DMS114 treated with DMSO at 0.1 percent for 48 hours (cell line): ENCODE measurements around the gene TRAPPC12.
"Not testable (repeated sequence)": the region's sequence is repeated elsewhere in the genome, so short reads cannot be mapped to it uniquely, and the experiment has no call there.

Experiments used
- DNase-seq: peaks from one replicate; lab custom pipeline; 2025; ENCODE audit not compliant: unreplicated experiment; lab: John Stamatoyannopoulos, UW

Gene TRAPPC12

GRCh38 chr2:3368261-3368722 lies 11.2 kb upstream of the TRAPPC12 start:
- DNase-seq: no peak

DNA sequence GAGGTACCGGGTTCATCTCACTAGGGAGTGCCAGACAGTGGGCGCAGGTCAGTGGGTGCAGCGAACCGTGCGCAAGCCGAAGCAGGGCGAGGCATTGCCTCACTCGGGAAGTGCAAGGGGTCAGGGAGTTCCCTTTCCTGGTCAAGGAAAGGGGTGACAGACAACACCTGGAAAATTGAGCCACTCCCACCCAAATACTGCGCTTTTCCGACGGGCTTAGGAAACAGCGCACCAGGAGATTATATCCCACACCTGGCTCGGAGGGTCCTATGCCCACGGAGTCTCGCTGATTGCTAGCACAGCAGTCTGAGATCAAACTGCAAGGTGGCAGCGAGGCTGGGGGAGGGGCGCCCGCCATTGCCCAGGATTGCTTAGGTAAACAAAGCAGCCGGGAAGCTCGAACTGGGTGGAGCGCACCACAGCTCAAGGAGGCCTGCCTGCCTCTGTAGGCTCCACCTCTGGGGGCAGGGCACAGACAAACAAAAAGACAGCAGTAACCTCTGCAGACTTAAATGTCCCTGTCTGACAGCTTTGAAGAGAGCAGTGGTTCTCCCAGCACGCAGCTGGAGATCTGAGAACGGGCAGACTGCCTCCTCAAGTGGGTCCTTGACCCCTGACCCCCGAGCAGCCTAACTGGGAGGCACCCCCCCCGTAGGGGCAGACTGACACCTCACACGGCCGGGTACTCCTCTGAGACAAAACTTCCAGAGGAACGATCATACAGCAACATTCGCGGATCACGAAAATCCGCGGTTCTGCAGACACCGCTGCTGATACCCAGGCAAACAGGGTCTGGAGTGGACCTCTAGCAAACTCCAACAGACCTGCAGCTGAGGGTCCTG lies 9.9 kb upstream of the TRAPPC12 start:
- not testable (repeated sequence) for DNase-seq

DNA sequence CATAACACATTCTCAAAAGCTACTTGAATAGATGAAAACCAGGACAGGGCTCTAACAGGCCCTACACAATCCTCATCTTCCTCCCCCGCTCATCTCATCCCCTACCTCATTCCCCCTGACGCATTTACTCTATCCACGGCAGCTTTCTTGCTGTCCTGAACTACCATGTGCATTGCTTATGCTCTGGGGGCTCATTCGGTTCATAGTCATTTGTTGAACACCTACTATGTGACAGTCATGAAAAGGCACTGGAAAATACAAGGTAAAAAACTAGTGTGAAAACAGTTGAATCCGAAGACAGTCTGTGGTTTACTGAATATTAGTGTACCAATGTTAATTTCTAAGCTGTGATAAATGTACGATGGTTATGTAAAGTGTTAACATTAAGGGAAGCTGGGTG lies 2.7 kb upstream of the TRAPPC12 start:
- no peak for DNase-seq

GRCh38 chr2:3377279-3377611 lies 2.2 kb upstream of the TRAPPC12 start:
- peak; percentile 12 for DNase-seq

- peak; percentile 94 for DNase-seq
Measured at GRCh38 chr2:3377612-3378432, 1.7 kb upstream of the TRAPPC12 start, which contains the start of gene EIPR1. TSS of gene EIPR1 (minus strand) at chr2:3377818. CDS start at chr2:3377689, 129 bp downstream.

- DNase-seq: no peak
Measured at GRCh38 chr2:3379339-3379646, 201 bp upstream of the TRAPPC12 start.

- no peak for DNase-seq
Measured at GRCh38 chr2:3386448-3386958, 7.0 kb downstream of the TRAPPC12 start.

DNA sequence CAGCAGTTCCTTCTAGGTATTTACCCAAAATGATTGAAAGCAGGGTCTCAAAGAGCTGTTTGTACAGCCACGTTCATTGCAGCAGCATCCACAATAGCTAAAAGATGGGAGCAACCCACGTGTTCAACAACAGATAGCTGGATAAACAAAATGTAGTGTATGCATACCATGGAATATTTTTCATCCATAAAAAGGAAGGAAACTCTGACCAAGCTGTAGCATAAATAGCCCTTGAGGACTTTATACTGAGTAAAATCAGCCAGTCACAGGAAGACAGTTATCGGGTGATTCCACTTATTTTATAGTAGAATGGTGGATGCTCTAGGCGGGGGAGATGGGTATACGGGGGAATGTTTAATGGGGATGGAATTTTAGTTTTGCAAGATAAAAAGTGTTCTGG lies 7.5 kb downstream of the TRAPPC12 start:
- DNase-seq: no peak

DNA sequence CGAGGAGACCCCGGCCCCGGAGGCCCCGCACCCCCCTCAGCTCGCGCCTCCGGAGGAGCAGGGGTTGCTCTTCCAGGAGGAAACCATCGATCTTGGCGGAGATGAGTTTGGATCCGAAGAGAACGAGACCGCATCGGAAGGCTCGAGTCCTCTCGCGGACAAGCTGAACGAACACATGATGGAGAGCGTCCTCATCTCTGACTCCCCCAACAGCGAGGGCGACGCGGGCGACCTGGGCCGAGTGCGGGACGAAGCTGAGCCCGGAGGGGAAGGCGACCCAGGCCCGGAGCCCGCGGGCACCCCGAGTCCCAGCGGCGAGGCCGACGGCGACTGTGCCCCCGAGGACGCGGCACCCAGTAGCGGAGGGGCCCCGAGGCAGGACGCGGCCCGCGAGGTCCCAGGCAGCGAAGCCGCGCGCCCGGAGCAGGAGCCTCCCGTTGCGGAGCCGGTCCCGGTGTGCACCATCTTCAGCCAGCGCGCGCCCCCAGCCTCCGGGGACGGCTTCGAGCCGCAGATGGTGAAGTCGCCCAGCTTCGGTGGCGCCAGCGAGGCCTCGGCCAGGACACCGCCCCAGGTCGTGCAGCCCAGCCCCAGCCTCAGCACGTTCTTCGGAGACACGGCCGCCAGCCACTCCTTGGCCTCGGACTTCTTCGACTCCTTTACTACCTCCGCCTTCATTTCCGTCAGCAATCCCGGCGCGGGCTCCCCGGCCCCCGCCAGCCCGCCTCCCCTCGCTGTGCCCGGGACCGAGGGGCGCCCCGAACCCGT lies 8.3 kb downstream of the TRAPPC12 start:
- no peak for DNase-seq

DNA sequence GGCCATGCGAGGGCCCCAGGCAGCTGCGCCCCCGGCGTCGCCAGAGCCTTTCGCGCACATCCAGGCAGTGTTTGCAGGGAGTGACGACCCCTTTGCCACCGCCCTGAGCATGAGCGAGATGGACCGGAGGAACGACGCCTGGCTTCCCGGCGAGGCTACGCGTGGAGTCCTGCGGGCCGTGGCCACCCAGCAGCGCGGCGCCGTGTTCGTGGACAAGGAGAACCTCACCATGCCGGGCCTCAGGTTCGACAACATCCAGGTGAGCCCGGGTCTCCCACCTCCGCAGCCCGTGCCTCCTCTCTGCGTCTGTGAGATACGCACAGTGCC lies 8.9 kb downstream of the TRAPPC12 start:
- DNase-seq: no peak

- no peak for DNase-seq
Measured at GRCh38 chr2:3389193-3389592, 9.7 kb downstream of the TRAPPC12 start.

DNA sequence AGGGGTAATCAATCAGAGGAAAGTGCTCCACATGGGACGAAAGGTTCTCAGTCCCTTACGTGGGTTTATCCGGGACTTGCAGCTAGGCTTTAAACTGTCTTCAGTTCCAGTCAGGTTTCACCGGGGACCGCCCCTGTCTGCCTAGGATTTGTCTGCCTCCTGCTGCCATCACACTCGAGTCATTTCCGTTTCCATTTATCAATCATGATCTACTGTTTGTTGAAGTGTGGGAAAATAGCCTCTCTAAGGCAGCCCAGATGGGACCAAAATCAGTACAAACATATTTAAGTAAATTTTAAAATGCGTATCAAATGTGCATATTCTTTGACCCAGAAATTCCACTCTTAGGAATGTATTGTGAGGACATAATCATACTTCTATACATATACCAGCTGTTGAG lies 10.5 kb downstream of the TRAPPC12 start:
- no peak for DNase-seq

GRCh38 chr2:3392216-3392615 lies 12.7 kb downstream of the TRAPPC12 start:
- no peak for DNase-seq

GRCh38 chr2:3396920-3397559 lies 17.5 kb downstream of the TRAPPC12 start:
- DNase-seq: no peak

DNA sequence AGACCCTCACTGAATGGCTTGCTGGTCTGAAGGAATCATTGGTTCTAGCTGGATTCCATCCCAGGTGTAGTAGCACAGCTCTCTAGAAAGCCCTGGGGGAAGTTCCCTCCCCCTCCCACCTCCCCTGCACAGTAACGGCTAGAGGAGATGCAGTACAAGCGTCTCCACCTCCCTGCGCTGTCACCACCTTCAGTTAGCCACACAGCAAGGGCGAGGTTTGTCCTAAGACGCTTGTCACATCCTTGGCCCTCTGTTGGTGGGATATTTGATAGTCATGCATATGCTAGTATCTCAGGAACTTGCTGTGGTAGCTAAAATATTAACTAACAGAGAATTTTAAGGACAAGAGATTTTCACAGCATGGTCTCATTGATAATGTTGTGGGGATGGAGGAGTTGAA lies 19.4 kb downstream of the TRAPPC12 start:
- DNase-seq: no peak

- no peak for DNase-seq
Measured at GRCh38 chr2:3399381-3399780, 19.9 kb downstream of the TRAPPC12 start.

DNA sequence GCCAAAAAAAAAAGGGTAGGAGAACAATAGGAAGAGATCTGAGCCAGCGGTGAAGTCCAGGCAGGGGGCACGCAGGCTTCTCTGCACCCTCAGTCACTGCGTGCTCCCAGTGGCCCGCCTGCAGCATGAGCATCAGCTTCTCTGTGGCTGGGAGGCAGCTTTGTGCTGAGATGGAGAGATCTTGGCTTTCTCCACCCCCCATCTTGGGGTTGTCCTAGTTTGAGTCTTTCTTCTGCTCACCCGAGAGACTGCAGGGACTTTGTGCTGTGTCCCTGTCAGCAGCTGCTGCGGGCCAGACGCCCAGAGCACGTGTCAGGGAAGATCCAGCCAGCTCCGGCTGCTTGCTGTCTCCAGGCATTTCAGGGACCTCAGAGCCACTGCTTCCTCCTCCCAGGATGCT lies 20.3 kb downstream of the TRAPPC12 start:
- DNase-seq: no peak

DNA sequence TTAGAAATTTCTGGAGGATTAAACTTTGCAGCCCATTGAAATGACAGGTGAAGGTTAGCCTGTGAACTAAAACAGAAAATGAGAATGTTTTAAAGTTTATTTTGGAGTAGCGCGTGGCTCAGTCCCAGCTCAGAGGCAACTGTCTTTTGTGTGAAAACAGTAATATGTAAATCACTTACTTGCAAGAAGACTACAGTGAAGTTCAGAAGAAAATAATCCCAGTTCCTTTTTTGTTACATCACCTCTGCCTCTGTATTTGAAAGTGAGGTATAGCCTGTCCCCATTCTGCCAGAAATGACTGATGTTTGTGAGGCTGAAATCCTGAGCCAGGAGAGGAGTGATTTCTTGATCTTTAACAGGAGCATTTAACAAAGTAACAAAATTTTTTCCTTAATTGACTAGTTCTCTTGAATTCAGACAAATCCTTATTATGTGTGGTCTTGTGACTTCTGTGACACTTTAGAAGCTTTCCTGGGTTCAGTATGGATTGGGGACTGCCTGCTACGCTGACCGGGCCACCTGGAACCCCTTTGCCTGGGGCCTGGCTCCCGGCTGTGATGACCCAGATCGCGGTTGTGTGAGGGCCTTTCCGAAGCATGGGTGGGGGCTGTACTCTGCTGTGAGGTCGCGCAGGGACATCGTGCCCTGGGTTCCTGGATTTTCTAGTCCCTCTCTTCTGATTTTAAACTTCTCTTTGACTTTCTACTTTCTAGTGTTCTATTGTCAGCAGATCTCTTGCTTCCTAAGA lies 24.3 kb downstream of the TRAPPC12 start:
- DNase-seq: no peak

DNA sequence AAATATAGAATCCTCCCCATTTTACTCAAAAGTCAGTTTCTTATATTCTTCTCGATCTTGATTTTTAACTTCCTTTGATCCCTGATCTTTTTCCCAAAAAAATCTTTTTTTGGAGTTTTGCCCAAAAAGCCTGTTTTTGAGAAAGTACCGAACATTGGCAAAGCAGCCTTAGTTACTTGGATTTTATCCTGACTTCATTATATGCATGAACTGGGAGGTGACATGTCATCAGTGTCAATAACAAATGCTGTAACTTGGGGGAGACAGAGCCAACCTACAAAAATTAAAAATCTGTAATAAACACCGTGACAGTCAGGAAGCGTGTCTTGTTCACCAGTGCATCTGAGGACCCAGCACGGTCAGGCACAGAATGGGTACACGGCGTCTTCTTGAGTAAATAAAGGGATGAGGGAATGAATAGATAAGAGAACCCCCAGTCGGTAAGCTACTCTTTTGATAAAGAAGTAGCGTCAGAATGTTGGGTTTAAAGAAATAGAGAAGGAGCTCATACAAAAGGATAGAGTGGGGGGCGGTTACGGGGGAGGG lies 24.9 kb downstream of the TRAPPC12 start:
- DNase-seq: no peak

DNA sequence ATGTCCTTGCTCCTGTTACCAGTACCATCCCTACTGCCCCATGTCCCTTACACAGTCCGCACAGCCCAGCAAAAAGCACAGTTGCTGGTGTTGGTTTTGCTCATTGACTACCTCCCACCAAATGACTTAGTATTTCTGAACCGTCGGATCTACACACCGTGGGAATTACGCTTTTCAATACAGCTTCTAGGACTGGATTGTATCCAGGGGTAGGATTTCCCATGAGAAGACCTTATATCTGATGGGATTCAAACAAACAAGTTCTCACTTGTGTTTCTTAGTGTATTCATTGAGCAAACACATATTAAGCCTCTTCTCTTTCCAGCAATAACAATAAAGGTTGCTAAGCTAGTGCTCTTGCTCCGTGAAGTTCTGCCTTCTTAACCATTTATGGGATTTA lies 25.8 kb downstream of the TRAPPC12 start:
- no peak for DNase-seq
